Osteocyte (in vitro differentiated cells): ENCODE measurements around the gene PLVAP. TPM values are rescaled to one million over a fixed set of nuclear protein-coding genes. Genes with fewer than 3 reads are reported as not detected.
A peak's percentile ranks its signal among the peaks of the same experiment; 100 is the strongest.

Source experiments
- DNase-seq: peaks from one replicate; pipeline ENCODE4 v3.0.0; 2021; ENCODE audit warnings: mixed read lengths; ENCODE audit not compliant: unreplicated experiment; ENCODE audit errors: extremely low spot score
- H3K27ac Mint-ChIP-seq: one replicate; pipeline ENCODE4 v1.8.0; 2021; ENCODE audit warnings: mild to moderate bottlenecking, mixed read lengths; ENCODE audit not compliant: unreplicated experiment
- H3K27me3 Mint-ChIP-seq: one replicate; pipeline ENCODE4 v1.8.0; 2021; ENCODE audit warnings: mixed read lengths; ENCODE audit not compliant: unreplicated experiment
- H3K36me3 Mint-ChIP-seq: one replicate; pipeline ENCODE4 v1.8.0; 2021; ENCODE audit warnings: mixed read lengths; ENCODE audit not compliant: unreplicated experiment
- H3K4me1 Mint-ChIP-seq: one replicate; pipeline ENCODE4 v1.8.0; 2021; ENCODE audit warnings: mixed read lengths; ENCODE audit not compliant: unreplicated experiment
- H3K4me3 Mint-ChIP-seq: one replicate; pipeline ENCODE4 v1.8.0; 2021; ENCODE audit warnings: mild to moderate bottlenecking, moderate library complexity, mixed read lengths; ENCODE audit not compliant: unreplicated experiment
- H3K9me3 Mint-ChIP-seq: one replicate; pipeline ENCODE4 v1.8.0; 2021; ENCODE audit warnings: mixed read lengths; ENCODE audit not compliant: unreplicated experiment
- total RNA-seq: library from RNA; stranded (reverse); gene quantifications from 2 replicates; pipeline ENCODE4 v1.2.1, GENCODE V29; 2021
- TF ChIP-seq, protein P1 (sequence below): fragments of 200-600 bp; sonication (generic); IDR thresholded peaks from 2 replicates; pipeline ENCODE4 v1.5.0; 2021; ENCODE audit warnings: antibody characterized with exemption, mild to moderate bottlenecking, moderate library complexity

The PLVAP gene
- total RNA-seq, 1 donor from 2014 or later: not detected

DNA sequence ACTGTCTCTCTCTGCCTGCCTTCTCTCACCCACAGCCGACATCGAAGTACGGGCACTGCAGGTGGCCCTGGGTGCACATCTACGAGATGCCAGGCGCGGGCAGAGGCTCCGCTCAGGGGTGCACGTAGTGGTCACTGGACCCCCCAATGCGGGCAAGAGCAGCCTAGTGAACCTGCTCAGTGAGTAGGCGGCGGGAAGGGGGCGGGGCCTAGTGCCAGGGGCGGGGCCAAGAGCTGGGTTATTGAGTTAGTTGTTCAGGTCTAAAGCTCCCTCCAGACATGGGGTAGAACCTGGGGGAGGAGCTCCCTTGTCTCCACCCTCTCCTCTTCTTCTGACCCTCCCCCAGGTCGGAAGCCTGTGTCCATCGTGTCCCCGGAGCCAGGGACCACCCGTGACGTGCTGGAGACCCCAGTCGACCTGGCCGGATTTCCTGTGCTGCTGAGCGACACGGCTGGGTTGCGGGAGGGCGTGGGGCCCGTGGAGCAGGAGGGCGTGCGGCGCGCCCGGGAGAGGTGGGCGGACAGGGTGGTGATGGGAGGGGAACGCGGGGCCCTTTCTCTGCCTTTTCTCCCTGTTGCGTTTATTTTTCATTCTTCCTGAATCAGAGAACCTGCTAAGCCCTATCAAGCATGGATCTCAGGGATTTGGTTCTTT lies 37.9 kb downstream of the PLVAP start:
- no peak for DNase-seq
- Mint-ChIP-seq H3K9me3 (no peaks in the 10 kb centered on the region), H3K27ac (no peak overlapping the region), H3K36me3 (peaks cover 1% of the 10 kb centered on the region), H3K4me3 (peak overlapping the region; percentile 32), H3K27me3 (no peaks in the 10 kb centered on the region), H3K4me1 (peaks cover 18% of the 10 kb centered on the region)
- TF ChIP-seq, protein P1, sequence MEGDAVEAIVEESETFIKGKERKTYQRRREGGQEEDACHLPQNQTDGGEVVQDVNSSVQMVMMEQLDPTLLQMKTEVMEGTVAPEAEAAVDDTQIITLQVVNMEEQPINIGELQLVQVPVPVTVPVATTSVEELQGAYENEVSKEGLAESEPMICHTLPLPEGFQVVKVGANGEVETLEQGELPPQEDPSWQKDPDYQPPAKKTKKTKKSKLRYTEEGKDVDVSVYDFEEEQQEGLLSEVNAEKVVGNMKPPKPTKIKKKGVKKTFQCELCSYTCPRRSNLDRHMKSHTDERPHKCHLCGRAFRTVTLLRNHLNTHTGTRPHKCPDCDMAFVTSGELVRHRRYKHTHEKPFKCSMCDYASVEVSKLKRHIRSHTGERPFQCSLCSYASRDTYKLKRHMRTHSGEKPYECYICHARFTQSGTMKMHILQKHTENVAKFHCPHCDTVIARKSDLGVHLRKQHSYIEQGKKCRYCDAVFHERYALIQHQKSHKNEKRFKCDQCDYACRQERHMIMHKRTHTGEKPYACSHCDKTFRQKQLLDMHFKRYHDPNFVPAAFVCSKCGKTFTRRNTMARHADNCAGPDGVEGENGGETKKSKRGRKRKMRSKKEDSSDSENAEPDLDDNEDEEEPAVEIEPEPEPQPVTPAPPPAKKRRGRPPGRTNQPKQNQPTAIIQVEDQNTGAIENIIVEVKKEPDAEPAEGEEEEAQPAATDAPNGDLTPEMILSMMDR: no peak

DNA sequence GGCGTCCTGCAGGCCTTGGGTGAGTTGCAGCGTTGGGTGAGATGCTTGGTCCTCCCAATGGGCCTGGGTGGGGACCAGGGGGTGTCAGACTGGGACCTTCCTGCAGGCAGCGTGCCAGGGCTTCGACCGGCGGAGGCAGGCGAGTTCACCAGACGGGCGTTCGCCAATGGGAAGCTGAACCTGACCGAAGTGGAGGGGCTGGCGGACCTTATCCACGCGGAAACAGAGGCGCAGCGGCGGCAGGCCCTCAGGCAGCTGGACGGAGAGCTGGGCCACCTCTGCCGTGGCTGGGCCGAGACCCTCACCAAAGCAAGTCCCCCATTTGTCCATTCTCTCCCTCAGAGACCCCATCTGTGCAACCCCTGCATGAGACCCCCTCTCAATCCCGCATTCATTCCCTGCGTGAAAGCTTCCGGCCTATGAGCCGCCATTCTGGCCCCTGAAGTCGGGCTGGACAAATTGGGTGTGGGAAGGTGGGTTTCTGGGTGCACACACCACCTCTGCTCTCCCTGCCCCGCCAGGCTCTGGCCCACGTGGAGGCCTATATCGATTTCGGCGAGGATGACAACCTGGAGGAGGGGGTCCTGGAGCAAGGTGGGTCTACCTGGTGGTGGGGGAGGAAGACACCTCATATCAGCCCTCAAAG lies 38.6 kb downstream of the PLVAP start:
- DNase-seq: no peak
- H3K36me3 Mint-ChIP-seq: peaks cover 1% of the 10 kb centered on the region
- peaks cover 21% of the 10 kb centered on the region for H3K4me1 Mint-ChIP-seq
- no peak overlapping the region for H3K27ac Mint-ChIP-seq
- peak overlapping the region; percentile 99 for H3K4me3 Mint-ChIP-seq
- TF ChIP-seq, protein P1: no peak
- H3K9me3 Mint-ChIP-seq: no peaks in the 10 kb centered on the region
- H3K27me3 Mint-ChIP-seq: no peaks in the 10 kb centered on the region

DNA sequence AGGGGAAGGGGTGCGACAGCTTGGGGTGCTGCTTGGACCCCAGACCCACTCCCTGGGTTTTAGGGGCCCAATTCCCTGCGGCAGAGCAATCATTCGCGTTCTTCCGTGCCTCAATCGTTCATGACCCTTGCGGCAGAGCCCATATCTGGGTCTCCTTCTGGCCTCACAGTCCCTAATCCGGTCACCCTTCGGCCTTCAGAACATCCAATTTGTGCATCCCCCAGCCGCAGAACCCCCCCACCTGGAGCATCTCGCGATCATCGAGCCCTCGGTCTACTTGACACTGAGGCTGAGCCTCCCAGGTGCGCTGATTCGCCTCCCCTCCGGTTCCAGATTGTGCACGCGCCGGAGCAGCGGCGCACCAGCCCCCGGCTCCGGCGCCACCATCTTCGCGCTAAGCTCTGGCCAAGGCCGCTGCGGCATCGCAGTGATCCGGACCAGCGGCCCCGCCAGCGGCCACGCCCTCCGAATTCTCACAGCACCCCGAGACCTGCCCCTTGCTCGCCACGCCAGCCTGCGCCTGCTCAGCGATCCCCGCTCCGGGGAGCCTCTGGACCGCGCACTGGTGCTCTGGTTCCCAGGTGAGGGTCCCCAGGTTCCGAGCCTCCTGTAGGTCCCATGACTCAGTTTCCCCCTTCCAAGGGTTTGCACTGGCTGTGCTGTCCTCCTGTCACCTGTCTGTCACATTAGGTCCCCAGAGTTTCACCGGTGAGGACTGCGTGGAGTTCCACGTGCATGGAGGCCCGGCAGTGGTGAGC lies 39.3 kb downstream of the PLVAP start:
- DNase-seq: no peak

DNA sequence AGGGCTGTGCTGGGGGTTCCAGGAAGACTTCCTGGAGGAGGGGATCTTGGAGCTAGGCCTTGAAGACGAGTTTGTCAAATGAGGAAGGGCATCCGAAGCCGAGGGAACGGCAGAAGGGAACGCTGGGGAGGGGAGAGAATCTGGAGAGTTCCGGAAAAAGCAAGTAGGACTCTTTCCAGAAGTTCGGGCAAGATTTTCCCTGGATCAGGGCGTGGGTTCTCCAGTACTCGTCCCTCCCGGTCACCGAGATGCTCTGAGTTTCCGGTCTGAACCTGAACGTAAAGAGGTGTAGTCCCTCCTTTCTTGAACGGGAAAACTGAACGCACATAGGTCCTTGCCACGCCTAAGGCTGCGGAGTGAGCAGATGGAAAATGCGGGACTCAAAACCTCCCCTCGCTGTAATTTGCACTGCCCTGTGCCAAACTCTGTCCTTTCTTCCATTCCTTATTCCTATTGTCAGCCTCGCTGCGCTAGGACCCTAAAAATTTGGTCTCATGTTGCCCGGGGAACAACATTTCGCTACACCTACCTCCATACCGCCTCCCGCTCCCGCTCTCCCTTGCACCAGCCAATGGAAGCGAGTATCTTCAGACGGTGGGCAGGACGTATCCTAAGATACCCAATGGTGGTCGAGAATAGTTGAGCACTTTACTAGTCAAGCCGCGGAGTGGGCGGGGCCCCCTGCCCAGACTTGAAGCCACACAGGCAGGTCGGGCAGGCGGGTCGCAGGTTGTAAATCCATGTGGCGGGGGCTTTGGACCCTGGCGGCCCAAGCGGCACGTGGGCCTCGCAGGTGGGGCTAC lies 40.1 kb downstream of the PLVAP start, which contains the start of gene GTPBP3:
TSS of gene GTPBP3 (plus strand) at position 682 of the 803 bp plus-strand sequence. CDS start at position 741, 59 bp downstream.
- TF ChIP-seq, protein P1: no peak
- H3K4me3 Mint-ChIP-seq: peak within 1 kb of the TSS; percentile 99
- no peaks in the 10 kb centered on the region for H3K9me3 Mint-ChIP-seq
- H3K36me3 Mint-ChIP-seq: no peaks in the 10 kb centered on the region
- peaks cover 23% of the 10 kb centered on the region for H3K4me1 Mint-ChIP-seq
- no peaks in the 10 kb centered on the region for H3K27me3 Mint-ChIP-seq
- H3K27ac Mint-ChIP-seq: peak within 1 kb of the TSS; percentile 99
- peak; percentile 96 for DNase-seq

More for the DNA sequence above, 39.3 kb downstream of the PLVAP start:
- no peaks in the 10 kb centered on the region for H3K9me3 Mint-ChIP-seq
- TF ChIP-seq, protein P1: no peak
- H3K27me3 Mint-ChIP-seq: no peaks in the 10 kb centered on the region
- H3K36me3 Mint-ChIP-seq: peaks cover 1% of the 10 kb centered on the region
- H3K4me3 Mint-ChIP-seq: peak overlapping the region; percentile 99
- H3K4me1 Mint-ChIP-seq: peaks cover 23% of the 10 kb centered on the region
- peak overlapping the region; percentile 41 for H3K27ac Mint-ChIP-seq
